Measurements from ENCODE around the gene KRTAP20-4.

DNA sequence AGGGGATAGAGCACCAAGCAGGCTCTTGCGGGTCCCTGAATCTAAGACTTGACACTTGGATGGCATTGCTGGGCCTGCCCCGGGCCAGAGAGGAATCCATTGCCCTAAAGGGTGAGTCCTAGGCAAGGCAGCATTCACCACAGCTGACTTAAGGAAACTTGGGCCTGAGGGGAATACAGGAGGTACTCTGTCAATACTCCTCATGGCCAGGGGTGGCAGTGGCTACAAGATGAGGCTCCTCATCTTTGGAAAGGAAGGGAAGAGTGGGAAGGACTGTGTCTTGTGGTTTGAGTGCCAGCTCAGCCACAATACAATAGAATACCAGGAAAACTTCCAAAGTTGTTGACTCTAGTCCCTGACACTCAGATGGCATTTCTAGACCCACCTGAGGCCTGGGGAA is 14.5 kb upstream of the KRTAP20-4 start:
- TF ChIP-seq RAD21 (IDR thresholded peaks at IDR 0.05; ENCODE audit: low read length) = no peak
- TF ChIP-seq, protein P1, sequence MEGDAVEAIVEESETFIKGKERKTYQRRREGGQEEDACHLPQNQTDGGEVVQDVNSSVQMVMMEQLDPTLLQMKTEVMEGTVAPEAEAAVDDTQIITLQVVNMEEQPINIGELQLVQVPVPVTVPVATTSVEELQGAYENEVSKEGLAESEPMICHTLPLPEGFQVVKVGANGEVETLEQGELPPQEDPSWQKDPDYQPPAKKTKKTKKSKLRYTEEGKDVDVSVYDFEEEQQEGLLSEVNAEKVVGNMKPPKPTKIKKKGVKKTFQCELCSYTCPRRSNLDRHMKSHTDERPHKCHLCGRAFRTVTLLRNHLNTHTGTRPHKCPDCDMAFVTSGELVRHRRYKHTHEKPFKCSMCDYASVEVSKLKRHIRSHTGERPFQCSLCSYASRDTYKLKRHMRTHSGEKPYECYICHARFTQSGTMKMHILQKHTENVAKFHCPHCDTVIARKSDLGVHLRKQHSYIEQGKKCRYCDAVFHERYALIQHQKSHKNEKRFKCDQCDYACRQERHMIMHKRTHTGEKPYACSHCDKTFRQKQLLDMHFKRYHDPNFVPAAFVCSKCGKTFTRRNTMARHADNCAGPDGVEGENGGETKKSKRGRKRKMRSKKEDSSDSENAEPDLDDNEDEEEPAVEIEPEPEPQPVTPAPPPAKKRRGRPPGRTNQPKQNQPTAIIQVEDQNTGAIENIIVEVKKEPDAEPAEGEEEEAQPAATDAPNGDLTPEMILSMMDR (conservative IDR thresholded peaks at IDR 0.05; ENCODE audit: low read depth, low read length) = no peak
- no peak for TF ChIP-seq SMC3 (IDR thresholded peaks at IDR 0.05; ENCODE audit: low read depth, low read length)
- no peak for TF ChIP-seq POLR2A (IDR thresholded peaks at IDR 0.05; ENCODE audit: low read depth, low read length)
- no peak for TF ChIP-seq CHD1 (IDR thresholded peaks at IDR 0.05; ENCODE audit: low read depth, low read length)
- no peak for TF ChIP-seq CEBPB (IDR thresholded peaks at IDR 0.05; ENCODE audit: low read depth, low read length)
- TF ChIP-seq MAFK (IDR thresholded peaks at IDR 0.05; ENCODE audit: low read depth, low read length) = no peak
- TF ChIP-seq FOS (IDR thresholded peaks at IDR 0.05; ENCODE audit: low read depth, low read length) = no peak
- TF ChIP-seq BHLHE40 (IDR thresholded peaks at IDR 0.05; ENCODE audit: low read depth, low read length) = no peak
- no peak for TF ChIP-seq MXI1 (IDR thresholded peaks at IDR 0.05; ENCODE audit: borderline replicate concordance, low read depth, low read length)
- TF ChIP-seq RCOR1 (IDR thresholded peaks at IDR 0.05; ENCODE audit: insufficient replicate concordance, low read length) = no peak
